H9 (cell line): ENCODE measurements around the gene TSPAN4. TPM values are rescaled to one million over a fixed set of nuclear protein-coding genes. Genes with fewer than 3 reads are reported as not detected.

Experiments used
- DNase-seq: peaks from one replicate; pipeline ENCODE4 v3.0.0-alpha.2; 2017
- H2AFZ ChIP-seq: one replicate; pipeline ENCODE4 v1.6.1; 2013; ENCODE audit warnings: mild to moderate bottlenecking, low read length, control low read depth, moderate library complexity
- H2AK5ac ChIP-seq: 2 replicates; pipeline ENCODE4 v1.6.1; 2013; ENCODE audit warnings: low read length, control low read depth, mixed read lengths; ENCODE audit not compliant: insufficient read length
- H2BK120ac ChIP-seq: one replicate; pipeline ENCODE4 v1.6.1; 2013; ENCODE audit warnings: low read depth, mild to moderate bottlenecking, low read length, control low read depth, inconsistent platforms; ENCODE audit not compliant: poor library complexity, severe bottlenecking
- H2BK12ac ChIP-seq: 2 replicates; pipeline ENCODE4 v1.6.1; 2013; ENCODE audit warnings: low read length, control low read depth, mixed read lengths, low read depth; ENCODE audit not compliant: insufficient read length
- H2BK15ac ChIP-seq: 2 replicates; pipeline ENCODE4 v1.6.1; 2013; ENCODE audit warnings: low read depth, low read length, control low read depth
- H2BK20ac ChIP-seq: one replicate; pipeline ENCODE4 v1.6.1; 2013; ENCODE audit warnings: low read depth, mild to moderate bottlenecking, low read length, control low read depth, inconsistent platforms; ENCODE audit not compliant: poor library complexity, severe bottlenecking
- H2BK5ac ChIP-seq: 2 replicates; pipeline ENCODE4 v1.6.1; 2013; ENCODE audit warnings: low read length, control low read depth, mixed read lengths; ENCODE audit not compliant: insufficient read length
- H3K14ac ChIP-seq: 2 replicates; pipeline ENCODE4 v1.6.1; 2013; ENCODE audit warnings: low read length, control low read depth; ENCODE audit not compliant: insufficient read depth
- H3K18ac ChIP-seq: 2 replicates; pipeline ENCODE4 v1.6.1; 2013; ENCODE audit warnings: low read depth, mild to moderate bottlenecking, mixed read lengths, low read length, control low read depth; ENCODE audit not compliant: insufficient read length
- H3K23ac ChIP-seq: 2 replicates; pipeline ENCODE4 v1.6.1; 2013; ENCODE audit warnings: low read length, control low read depth, mixed read lengths, low read depth; ENCODE audit not compliant: insufficient read length
- H3K23me2 ChIP-seq: 2 replicates; pipeline ENCODE4 v1.6.1; 2013; ENCODE audit warnings: low read depth, mild to moderate bottlenecking, mixed read lengths, low read length, control low read depth; ENCODE audit not compliant: insufficient read length, poor library complexity, severe bottlenecking
- H3K27ac ChIP-seq: 2 replicates; pipeline ENCODE4 v1.5.1; 2013; ENCODE audit warnings: low read length, control low read depth, mixed read lengths, low read depth; ENCODE audit not compliant: insufficient read length
- H3K27me3 ChIP-seq: 2 replicates; pipeline ENCODE4 v1.6.1; 2013; ENCODE audit warnings: low read length, control low read depth, inconsistent platforms; ENCODE audit not compliant: insufficient read depth
- H3K4ac ChIP-seq: 2 replicates; pipeline ENCODE4 v1.6.1; 2013; ENCODE audit warnings: low read depth, mild to moderate bottlenecking, control low read depth, inconsistent platforms, low read length, moderate library complexity
- H3K4me1 ChIP-seq: 2 replicates; pipeline ENCODE4 v1.6.1; 2013; ENCODE audit warnings: low read length, control low read depth, inconsistent platforms; ENCODE audit not compliant: insufficient read depth
- H3K4me2 ChIP-seq: 2 replicates; pipeline ENCODE4 v1.6.1; 2013; ENCODE audit warnings: low read length, control low read depth, mixed read lengths; ENCODE audit not compliant: insufficient read length, insufficient read depth
- H3K56ac ChIP-seq: 2 replicates; pipeline ENCODE4 v1.6.1; 2013; ENCODE audit warnings: low read depth, mild to moderate bottlenecking, mixed read lengths, low read length, control low read depth; ENCODE audit not compliant: insufficient read length
- H3K79me1 ChIP-seq: 2 replicates; pipeline ENCODE4 v1.6.1; 2013; ENCODE audit warnings: low read depth, mild to moderate bottlenecking, moderate library complexity, low read length, control low read depth, inconsistent platforms; ENCODE audit not compliant: insufficient read depth, poor library complexity, severe bottlenecking
- H3K79me2 ChIP-seq: 2 replicates; pipeline ENCODE4 v1.6.1; 2013; ENCODE audit warnings: low read length, control low read depth, inconsistent platforms; ENCODE audit not compliant: insufficient read depth
- H3K9ac ChIP-seq: 2 replicates; pipeline ENCODE4 v1.6.1; 2013; ENCODE audit warnings: low read length, control low read depth, mixed read lengths; ENCODE audit not compliant: insufficient read length; ENCODE audit errors: extremely low read depth
- H3K9me3 ChIP-seq: one replicate; pipeline ENCODE4 v1.6.1; 2013; ENCODE audit warnings: low read depth, low read length, inconsistent platforms; ENCODE audit not compliant: control insufficient read depth
- H3T11ph ChIP-seq: one replicate; pipeline ENCODE4 v1.6.1; 2013; ENCODE audit warnings: mild to moderate bottlenecking, low read length, control low read depth, inconsistent platforms
- H4K20me1 ChIP-seq: one replicate; pipeline ENCODE4 v1.6.1; 2013; ENCODE audit not compliant: control insufficient read depth, insufficient read length, insufficient read depth
- H4K5ac ChIP-seq: 2 replicates; pipeline ENCODE4 v1.6.1; 2013; ENCODE audit warnings: low read depth, mild to moderate bottlenecking, mixed read lengths, low read length, control low read depth; ENCODE audit not compliant: insufficient read length
- H4K8ac ChIP-seq: replicated peaks from 2 replicates; pipeline ENCODE4 v1.6.1; 2013; ENCODE audit warnings: low read length, control low read depth, mixed read lengths, low read depth; ENCODE audit not compliant: insufficient read length
- H4K91ac ChIP-seq: 2 replicates; pipeline ENCODE4 v1.6.1; 2013; ENCODE audit warnings: low read depth, mild to moderate bottlenecking, moderate library complexity, mixed read lengths, low read length, control low read depth; ENCODE audit not compliant: insufficient read length
- H3K27ac Mint-ChIP-seq, 3 experiments: 2 replicates in 2 of 3; 3 replicates in 1 of 3; pipeline ENCODE4 v1.8.0; 2020 to 2021; ENCODE audit warnings: mixed read lengths in 3 of 3, mild to moderate bottlenecking in 1 of 3, moderate library complexity in 1 of 3
- H3K27me3 Mint-ChIP-seq: 2 replicates; pipeline ENCODE4 v1.8.0; 2021; ENCODE audit warnings: low read depth, mild to moderate bottlenecking, moderate library complexity, mixed read lengths
- H3K36me3 Mint-ChIP-seq, 3 experiments: 2 replicates in 2 of 3; 3 replicates in 1 of 3; pipeline ENCODE4 v1.8.0; 2020 to 2021; ENCODE audit warnings: low read depth in 3 of 3, mixed read lengths in 3 of 3; ENCODE audit not compliant: insufficient read depth in 1 of 3
- H3K4me1 Mint-ChIP-seq, 2 experiments: 2 replicates each; pipeline ENCODE4 v1.8.0; 2020; ENCODE audit warnings: mixed read lengths in 2 of 2
- H3K4me3 Mint-ChIP-seq, 2 experiments: 2 replicates in 1 of 2; 3 replicates in 1 of 2; pipeline ENCODE4 v1.8.0; 2020 to 2021; ENCODE audit warnings: mild to moderate bottlenecking in 2 of 2, mixed read lengths in 2 of 2, moderate library complexity in 1 of 2
- H3K9me3 Mint-ChIP-seq, 2 experiments: 2 replicates in 1 of 2; 3 replicates in 1 of 2; pipeline ENCODE4 v1.8.0; 2020; ENCODE audit warnings: mild to moderate bottlenecking in 2 of 2, mixed read lengths in 2 of 2, moderate library complexity in 1 of 2
- CTCF ChIP-seq: fragments of 200-600 bp; sonication (generic); conservative IDR thresholded peaks from 3 replicates; pipeline ENCODE4 v1.8.0; 2021; ENCODE audit warnings: antibody characterized with exemption, mild to moderate bottlenecking
- WGBS: extraction: QIAGEN DNeasy Blood & Tissue Kit; methylation state at CpG from one replicate; pipeline ENCODE4 v1.1.7; 2013; ENCODE audit warnings: missing lambda C conversion rate, low lambda C conversion rate, mixed read lengths; ENCODE audit not compliant: insufficient read length; ENCODE audit errors: extremely low coverage; 5-methylcytosine and 5-hydroxymethylcytosine counted together
- total RNA-seq: library from RNA; stranded (reverse); gene quantifications from 2 replicates; pipeline ENCODE4 v1.2.1, GENCODE V29; 2021

Gene TSPAN4
- total RNA-seq, 1 experiment from 2014 or later, result 64.6 TPM

DNA sequence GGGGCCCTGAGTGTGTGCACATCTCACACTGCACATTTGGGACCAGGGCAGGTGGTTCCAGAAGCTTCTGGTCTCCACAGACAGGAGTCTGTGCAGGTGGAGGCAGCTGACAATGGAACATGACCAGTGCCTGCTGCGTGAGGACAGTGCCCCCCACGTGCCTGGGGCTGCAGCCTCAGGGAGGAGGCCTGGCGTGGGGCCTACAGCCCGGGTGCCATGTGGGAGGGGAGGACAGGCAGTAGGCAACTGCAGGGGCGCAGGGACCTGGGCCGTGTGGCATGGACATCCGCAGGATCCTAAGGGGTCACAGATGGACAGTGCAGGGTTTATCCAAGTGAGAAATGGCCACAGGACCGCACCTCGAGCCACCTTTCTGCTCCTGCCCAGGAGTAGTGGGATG lies 28.8 kb downstream of the TSPAN4 start:
- no peak overlapping the region for H2BK5ac ChIP-seq
- DNase-seq, result no peak
- no peak overlapping the region for H3K9ac ChIP-seq
- no peak overlapping the region for H3K56ac ChIP-seq
- H3K4me1 ChIP-seq, result no peaks in the 10 kb centered on the region
- no peak overlapping the region for H3K14ac ChIP-seq
- no peaks in the 10 kb centered on the region for H4K20me1 ChIP-seq
- Mint-ChIP-seq H3K4me3 (no peak overlapping the region), H3K27ac (no peak overlapping the region), H3K36me3 (peaks cover 14 to 41% (median 37%) of the 10 kb centered on the region in 3 experiments), H3K27me3 (peaks cover 3% of the 10 kb centered on the region; the same call in 1 of the 2 replicates), H3K4me1 (peaks cover 4 to 7% of the 10 kb centered on the region in 2 experiments), H3K9me3 (no peaks in the 10 kb centered on the region)
- H4K91ac ChIP-seq, result no peak overlapping the region
- no peak overlapping the region for H3K4me2 ChIP-seq
- no peak for TF ChIP-seq CTCF
- WGBS, result no CpG with 5 or more reads among the region's 9 CpGs
- H3T11ph ChIP-seq, result no peak overlapping the region
- H3K23ac ChIP-seq, result no peak overlapping the region
- no peaks in the 10 kb centered on the region for H3K27me3 ChIP-seq
- H3K23me2 ChIP-seq, result no peaks in the 10 kb centered on the region
- no peak overlapping the region for H2AFZ ChIP-seq
- no peaks in the 10 kb centered on the region for H3K79me1 ChIP-seq
- no peak overlapping the region for H2BK20ac ChIP-seq
- H3K27ac ChIP-seq, result no peak overlapping the region
- H4K5ac ChIP-seq, result no peak overlapping the region
- H4K8ac ChIP-seq, result no peak overlapping the region
- no peaks in the 10 kb centered on the region for H3K79me2 ChIP-seq
- no peak overlapping the region for H2BK15ac ChIP-seq
- no peak overlapping the region for H3K4ac ChIP-seq
- no peaks in the 10 kb centered on the region for H3K9me3 ChIP-seq
- no peak overlapping the region for H2AK5ac ChIP-seq
- H2BK12ac ChIP-seq, result no peak overlapping the region
- no peak overlapping the region for H3K18ac ChIP-seq
- H2BK120ac ChIP-seq, result no peak overlapping the region
